SK-N-MC (cell line): ENCODE data around the gene COQ2.
A peak's percentile ranks its signal among the peaks of the same experiment; 100 is the strongest.

ENCODE experiments used
- DNase-seq: peaks from one replicate; pipeline ENCODE4 v3.0.0-alpha.2; 2011; ENCODE audit warnings: low read depth, low spot score
- H3K27ac ChIP-seq: fragments of 200-600 bp; sonication (generic); 2 replicates; pipeline ENCODE4 v1.5.1; 2016; ENCODE audit warnings: mixed run types
- H3K36me3 ChIP-seq: fragments of 200-600 bp; sonication (generic); 2 replicates; pipeline ENCODE4 v1.6.1; 2017; ENCODE audit warnings: antibody characterized with exemption, low read length, mixed read lengths; ENCODE audit not compliant: insufficient read depth
- H3K4me3 ChIP-seq: fragments of 200-600 bp; sonication (generic); 2 replicates; pipeline ENCODE4 v1.5.1; 2016
- H3K9ac ChIP-seq: fragments of 200-600 bp; sonication (generic); 2 replicates; pipeline ENCODE4 v1.8.0; 2017; ENCODE audit warnings: mixed run types, mixed read lengths; ENCODE audit not compliant: insufficient read length
- H3K9me3 ChIP-seq: fragments of 200-600 bp; sonication (generic); 2 replicates; pipeline ENCODE4 v1.6.1; 2017; ENCODE audit warnings: low read depth, mild to moderate bottlenecking, antibody characterized with exemption, low read length, moderate library complexity, mixed read lengths
- EZH2 ChIP-seq: fragments of 200-600 bp; sonication (generic); IDR thresholded peaks from one replicate; pipeline ENCODE4 v1.6.1; 2017; ENCODE audit warnings: antibody characterized with exemption
- FOXP2 ChIP-seq: optimal IDR thresholded peaks from 2 replicates; pipeline ENCODE3; 2011; ENCODE audit warnings: mild to moderate bottlenecking, moderate library complexity; ENCODE audit not compliant: insufficient read depth; ENCODE audit errors: extremely low read length, control extremely low read depth
- POLR2AphosphoS5 ChIP-seq: IDR thresholded peaks from 2 replicates; pipeline ENCODE4 v1.6.1; 2012; ENCODE audit warnings: mild to moderate bottlenecking, low read depth, low read length, borderline replicate concordance

Gene COQ2

DNA sequence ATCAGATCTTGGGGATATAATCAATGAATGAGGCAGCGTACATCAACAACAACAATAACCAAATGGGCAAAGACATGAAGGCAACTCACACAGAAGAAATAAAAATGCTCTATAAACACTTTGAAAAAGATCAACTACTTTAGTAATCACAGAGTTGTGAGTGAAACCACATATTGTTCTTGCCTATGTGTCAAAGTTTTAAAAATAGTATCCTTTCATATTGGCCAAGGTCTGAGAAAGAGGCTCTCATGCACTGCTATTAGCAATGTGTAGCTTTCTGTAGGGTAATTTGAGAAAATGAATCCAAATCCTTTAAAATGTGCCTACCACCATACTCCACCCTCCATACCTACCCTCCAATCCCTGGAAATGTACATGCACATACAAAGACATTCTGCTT lies 25.0 kb downstream of the COQ2 start:
- Histone ChIP-seq H3K27ac (no peak overlapping the region), H3K9me3 (no peaks in the 10 kb centered on the region), H3K9ac (no peak overlapping the region), H3K4me3 (no peak overlapping the region), H3K36me3 (peaks cover 28% of the 10 kb centered on the region)
- TF ChIP-seq FOXP2 (no peak), POLR2AphosphoS5 (no peak), EZH2 (no peak)
- DNase-seq, result no peak

DNA sequence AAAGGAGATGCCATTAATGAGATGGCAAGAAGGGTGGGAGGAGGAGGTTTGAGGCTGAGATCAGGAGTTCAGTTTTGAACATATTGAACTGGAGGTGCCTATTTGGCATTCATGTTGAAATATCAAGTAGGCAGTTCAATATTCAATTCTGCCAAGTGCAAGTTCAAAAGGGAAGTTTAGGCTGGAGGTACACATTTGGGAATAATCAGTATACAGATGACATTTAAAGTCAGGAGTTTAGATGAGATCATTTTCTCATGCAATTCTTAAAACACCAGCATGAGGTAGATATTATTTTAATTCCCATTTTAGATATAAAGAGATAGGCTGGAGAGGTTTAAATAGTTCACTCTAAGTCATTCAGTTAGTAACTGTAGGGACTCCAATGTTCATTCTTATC lies 26.1 kb downstream of the COQ2 start:
- Histone ChIP-seq H3K36me3 (peaks cover 28% of the 10 kb centered on the region), H3K27ac (no peak overlapping the region), H3K9ac (no peak overlapping the region)

DNA sequence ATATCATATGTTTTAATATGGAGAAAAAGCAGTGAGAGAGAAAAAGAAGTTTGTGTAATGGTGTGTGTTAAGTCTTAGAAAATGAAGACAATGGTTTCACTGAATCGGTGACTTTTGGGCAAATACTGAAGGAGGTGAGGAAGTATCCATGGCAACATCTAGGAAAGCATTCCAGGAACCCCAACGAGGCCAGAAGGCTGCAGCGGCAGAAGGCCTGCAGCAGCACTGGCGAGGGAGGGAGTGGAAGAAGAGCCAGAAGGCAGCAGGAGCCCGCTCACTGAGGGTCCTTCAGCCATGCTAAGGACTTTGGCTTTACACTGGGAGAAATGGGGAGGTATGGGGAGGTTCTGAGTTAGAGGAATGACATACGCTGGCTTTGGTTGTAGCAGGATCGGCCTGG lies 26.8 kb downstream of the COQ2 start:
- Histone ChIP-seq H3K36me3 (peaks cover 23% of the 10 kb centered on the region), H3K4me3 (no peak overlapping the region), H3K9ac (no peak overlapping the region), H3K9me3 (no peaks in the 10 kb centered on the region), H3K27ac (no peak overlapping the region)
- no peak for TF ChIP-seq POLR2AphosphoS5
- TF ChIP-seq EZH2, result no peak
- no peak for TF ChIP-seq FOXP2
- no peak for DNase-seq

More for the DNA sequence above, 26.1 kb downstream of the COQ2 start:
- Histone ChIP-seq H3K9me3 (no peaks in the 10 kb centered on the region), H3K4me3 (no peak overlapping the region)
- no peak for TF ChIP-seq POLR2AphosphoS5
- no peak for TF ChIP-seq EZH2
- TF ChIP-seq FOXP2, result no peak
- no peak for DNase-seq

DNA sequence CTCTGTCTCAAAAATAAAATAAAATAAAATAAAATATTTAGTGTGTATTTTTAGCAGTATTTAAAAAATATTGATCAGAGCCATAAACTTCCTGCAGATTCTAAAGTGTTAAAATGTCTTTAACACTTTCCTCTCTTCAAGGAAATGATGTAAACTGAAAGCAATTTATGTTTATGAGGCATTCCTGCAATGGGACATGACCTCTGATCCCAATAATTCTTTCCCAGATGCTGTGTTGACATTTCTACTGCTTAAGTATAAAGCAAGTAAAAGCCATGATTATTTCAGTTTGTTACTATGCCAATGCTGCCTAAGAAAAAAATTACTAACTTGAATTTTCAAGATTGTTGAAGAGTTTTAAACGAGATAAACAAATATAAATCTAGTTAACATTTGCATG lies 29.0 kb downstream of the COQ2 start:
- peak; percentile 55 for DNase-seq
- H3K4me3 ChIP-seq, result 0 out of 2 replicates have a peak overlapping the region, but pooled peaks have one; percentile 22
- no peak overlapping the region; the same call in 1 of the 2 replicates for H3K27ac ChIP-seq
- no peak for TF ChIP-seq POLR2AphosphoS5
- no peak for TF ChIP-seq FOXP2
- TF ChIP-seq EZH2, result no peak
- H3K9me3 ChIP-seq, result no peaks in the 10 kb centered on the region
- peaks cover 7% of the 10 kb centered on the region for H3K36me3 ChIP-seq
- no peak overlapping the region for H3K9ac ChIP-seq

DNA sequence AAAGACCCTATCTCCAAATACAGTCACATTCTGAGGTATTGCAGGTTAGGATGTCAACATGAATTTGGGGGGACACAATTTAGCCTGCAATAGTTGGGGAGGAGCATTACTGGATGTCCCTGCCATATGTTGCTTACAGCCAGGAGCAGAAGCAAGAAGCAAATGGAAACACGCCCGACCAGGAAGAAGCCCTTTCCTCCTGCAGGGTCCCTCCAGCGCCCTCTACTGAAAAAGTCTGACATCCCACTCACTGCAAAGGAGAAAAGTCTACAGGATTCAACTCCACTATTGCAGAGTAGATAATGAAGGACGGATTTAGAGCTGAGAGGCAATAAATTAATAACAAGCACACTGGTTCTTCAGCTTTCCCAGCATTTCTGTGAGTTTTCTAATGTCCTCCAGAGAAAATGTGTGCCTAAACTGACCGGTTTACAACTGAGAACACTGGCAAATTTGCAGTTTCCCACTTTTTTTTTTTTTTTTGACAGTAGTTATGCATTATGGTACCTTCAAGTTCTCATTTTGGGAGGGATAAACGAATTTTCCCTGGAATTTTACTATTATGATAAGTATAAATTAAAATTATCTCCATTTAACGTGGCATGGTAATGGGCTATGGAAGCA lies 31.7 kb downstream of the COQ2 start:
- peak; percentile 42 for DNase-seq
- Histone ChIP-seq H3K9ac (no peak overlapping the region), H3K36me3 (peaks cover 5% of the 10 kb centered on the region), H3K4me3 (no peak overlapping the region), H3K27ac (no peak overlapping the region), H3K9me3 (no peaks in the 10 kb centered on the region)
- no peak for TF ChIP-seq POLR2AphosphoS5
- TF ChIP-seq EZH2, result no peak
- no peak for TF ChIP-seq FOXP2

DNA sequence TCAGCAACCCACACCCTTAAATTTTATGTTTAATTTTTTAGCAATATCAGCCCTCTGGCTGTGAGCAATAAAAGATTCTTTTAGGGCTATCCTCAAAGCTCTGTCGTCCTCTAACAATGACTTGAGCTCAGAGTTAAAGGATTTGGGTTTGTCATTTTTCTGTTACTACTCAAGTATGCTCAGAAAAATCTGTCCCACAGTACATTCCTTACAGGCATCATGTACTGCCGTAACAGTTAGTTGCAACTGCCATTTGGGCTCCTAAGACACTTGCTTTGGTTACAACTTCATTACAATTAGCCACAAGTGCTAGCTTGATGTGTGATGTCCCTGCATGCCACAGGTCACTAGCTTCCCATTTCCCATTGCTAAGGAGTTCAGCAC lies 33.2 kb downstream of the COQ2 start:
- Histone ChIP-seq H3K9ac (no peak overlapping the region), H3K36me3 (no peaks in the 10 kb centered on the region), H3K4me3 (no peak overlapping the region), H3K27ac (no peak overlapping the region), H3K9me3 (no peaks in the 10 kb centered on the region)
- DNase-seq, result no peak
- TF ChIP-seq POLR2AphosphoS5 (no peak), EZH2 (no peak), FOXP2 (no peak)

DNA sequence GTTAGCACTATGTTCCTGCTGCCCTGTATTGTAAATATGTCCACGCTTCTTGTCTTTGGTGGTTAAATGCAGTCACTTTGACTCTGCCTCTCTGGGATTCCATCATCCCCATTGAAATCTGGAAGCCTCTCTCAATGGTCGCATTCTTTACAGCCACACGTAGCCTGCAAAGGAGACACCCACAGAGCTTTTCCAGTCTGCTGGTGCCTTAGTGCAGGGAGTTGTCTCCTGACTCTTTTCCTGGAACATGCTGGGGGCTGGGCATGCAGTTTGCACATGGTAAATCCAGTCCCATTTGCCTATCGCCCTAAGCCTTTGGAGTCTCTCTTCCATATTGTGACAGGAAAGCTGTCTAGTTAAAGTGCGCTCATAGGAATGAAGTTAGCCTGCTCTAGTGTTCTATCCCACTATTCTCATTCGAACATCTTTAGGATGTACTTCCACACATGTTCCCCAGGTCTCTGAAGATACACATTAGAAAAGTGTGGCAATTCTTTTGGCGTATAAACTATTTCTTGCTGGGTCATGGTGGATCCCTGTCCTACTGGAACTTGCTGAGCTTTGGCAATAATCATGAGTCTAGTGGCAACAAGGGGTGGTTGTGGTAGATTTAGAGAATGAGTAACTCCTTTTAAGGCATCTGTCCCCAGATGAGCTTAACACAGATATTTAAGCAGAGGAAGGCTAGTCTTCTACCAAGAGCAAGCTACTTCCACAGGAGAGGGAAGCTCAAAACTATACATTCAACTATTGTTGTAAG lies 33.7 kb downstream of the COQ2 start:
- no peak for TF ChIP-seq FOXP2
- TF ChIP-seq EZH2, result no peak
- H3K4me3 ChIP-seq, result no peak overlapping the region
- no peak overlapping the region for H3K9ac ChIP-seq
- H3K36me3 ChIP-seq, result no peaks in the 10 kb centered on the region
- DNase-seq, result no peak
- no peak overlapping the region for H3K27ac ChIP-seq
- H3K9me3 ChIP-seq, result no peaks in the 10 kb centered on the region

DNA sequence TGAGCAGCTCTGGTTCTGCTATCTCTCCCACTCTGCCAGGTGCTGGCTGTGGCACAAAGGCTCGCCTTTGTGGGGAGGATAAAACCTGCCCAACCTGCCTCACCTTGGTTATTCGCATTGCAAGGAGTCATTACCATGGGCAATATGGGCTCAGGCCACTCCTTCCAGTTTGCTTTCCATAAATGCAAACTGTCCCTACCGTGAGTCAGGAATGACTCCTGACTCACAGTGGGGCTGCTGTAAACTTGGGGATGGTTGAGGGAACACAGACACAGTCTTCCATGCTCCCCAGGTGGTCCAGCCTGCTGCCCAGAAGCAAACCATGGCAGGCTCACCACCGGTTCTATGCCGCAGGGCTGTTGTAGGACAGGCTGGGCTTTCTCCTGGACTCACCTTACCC lies 36.1 kb downstream of the COQ2 start:
- H3K27ac ChIP-seq, result no peak overlapping the region
- no peak overlapping the region for H3K9ac ChIP-seq
- H3K9me3 ChIP-seq, result no peaks in the 10 kb centered on the region
- no peaks in the 10 kb centered on the region for H3K36me3 ChIP-seq
- DNase-seq, result no peak
- H3K4me3 ChIP-seq, result no peak overlapping the region
- no peak for TF ChIP-seq POLR2AphosphoS5
- TF ChIP-seq FOXP2, result no peak
- TF ChIP-seq EZH2, result no peak
